HG03354 (cell line): ENCODE measurements around the gene CHST8.
"Not testable (repeated sequence)": the region's sequence is repeated elsewhere in the genome, so short reads cannot be mapped to it uniquely, and the experiment has no call there.

Experiments
- ATAC-seq: cut with Tn5 transposase; IDR thresholded peaks from one replicate; pipeline ENCODE4 v1.9.1; 2021; ENCODE audit warnings: mild to moderate bottlenecking; ENCODE audit not compliant: unreplicated experiment, poor library complexity, severe bottlenecking

The CHST8 gene

GRCh38 chr19:33686687-33687480, 65.1 kb downstream of the CHST8 start:
- no peak for ATAC-seq

DNA sequence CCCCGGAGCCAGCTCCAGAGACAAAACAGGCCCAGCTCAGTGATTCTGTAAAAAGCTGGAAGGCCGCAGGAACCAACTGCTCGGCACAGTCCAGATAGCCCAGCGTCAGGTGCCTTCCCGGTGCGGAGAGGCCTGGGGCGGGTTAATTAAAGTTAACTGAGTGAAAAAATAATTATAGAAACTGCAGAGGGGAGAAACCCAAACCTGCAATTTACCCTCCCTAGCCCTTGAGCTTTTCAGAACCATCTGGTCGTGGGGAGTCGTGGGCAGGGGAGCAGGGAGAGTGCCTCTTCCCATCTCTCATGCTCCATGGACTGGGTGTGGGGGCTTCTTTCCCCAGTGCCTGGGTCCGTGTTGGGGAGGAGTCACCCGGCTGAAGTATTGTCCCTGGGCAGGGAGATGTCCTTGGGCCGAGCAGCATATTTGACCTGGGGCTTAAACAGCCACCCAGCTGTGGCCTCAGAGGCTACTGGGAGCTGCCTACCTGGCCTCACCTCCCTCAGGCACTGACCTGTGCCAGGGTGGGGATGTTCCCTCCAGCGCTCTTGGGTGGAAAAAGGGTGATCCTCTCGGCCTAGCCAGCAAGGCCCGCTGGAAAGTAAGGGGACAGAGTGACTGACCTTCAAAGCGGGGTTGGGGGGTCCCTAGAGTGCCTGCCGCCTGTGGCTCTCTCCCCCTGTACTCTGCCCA, 65.9 kb downstream of the CHST8 start:
- no peak for ATAC-seq

DNA sequence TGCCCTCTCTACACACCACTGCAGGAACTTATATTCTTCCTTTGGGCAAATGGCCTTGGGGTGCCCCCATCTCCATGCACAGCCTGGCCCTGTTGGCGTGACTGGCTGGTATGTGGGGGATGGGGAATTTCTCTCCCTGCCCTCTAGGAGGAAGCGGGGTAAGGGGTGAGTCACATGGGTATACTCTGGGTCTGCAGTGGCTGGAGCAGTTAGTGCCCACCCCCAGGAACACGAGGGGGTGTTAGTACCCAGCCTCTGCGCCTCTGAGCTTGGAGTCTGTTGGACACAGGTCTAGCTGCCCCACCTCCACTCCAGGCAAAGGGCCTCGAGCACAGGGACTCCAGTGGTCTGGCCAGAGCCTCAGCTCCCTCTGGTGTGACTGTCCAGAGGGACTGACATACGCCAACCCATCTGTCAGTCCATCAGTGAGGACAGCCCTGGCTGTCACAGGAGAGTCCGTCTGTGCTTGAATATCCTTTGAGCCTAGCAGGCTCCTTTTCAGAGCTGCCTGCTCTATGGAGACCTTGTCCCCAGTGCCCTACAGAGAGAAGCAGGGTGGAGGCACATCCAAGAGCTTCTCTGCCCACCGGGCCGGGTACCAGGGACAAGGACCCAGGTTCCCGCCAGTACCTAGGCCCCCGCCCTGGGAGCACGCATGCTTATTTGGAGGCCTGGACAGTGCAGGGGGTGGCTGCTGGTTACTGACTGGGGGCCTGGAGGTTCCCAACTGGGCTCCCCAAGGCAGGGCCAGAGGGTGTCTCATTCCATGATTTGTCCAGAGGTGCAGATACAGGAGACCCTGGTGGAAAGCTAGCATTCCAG, 66.6 kb downstream of the CHST8 start:
- ATAC-seq = no peak

DNA sequence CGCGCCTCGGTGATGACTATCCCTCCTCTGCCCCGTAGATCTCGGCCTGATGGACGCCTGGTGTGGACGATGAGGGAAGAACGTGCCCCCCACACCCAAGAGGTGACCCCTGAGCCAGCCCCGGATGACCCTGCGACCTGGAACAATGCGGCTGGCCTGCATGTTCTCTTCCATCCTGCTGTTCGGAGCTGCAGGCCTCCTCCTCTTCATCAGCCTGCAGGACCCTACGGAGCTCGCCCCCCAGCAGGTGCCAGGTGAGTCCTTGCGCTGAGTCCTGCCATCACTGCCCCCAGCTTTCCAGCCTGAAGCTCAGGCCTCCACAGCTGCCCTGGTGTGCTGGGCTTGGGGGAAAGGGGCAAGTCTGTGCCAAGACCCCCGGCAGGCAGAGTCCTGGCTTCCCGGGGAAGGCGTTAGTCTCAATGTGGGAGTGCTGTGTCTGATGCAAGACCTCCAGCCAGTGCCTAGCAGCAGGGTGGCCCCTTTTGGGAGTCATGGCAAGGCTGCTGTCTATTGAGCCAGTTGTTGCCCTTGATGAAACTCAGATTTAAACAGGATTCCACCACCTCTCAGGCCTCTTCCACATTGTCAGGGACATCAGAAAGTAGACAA, 67.5 kb downstream of the CHST8 start:
- ATAC-seq = no peak

DNA sequence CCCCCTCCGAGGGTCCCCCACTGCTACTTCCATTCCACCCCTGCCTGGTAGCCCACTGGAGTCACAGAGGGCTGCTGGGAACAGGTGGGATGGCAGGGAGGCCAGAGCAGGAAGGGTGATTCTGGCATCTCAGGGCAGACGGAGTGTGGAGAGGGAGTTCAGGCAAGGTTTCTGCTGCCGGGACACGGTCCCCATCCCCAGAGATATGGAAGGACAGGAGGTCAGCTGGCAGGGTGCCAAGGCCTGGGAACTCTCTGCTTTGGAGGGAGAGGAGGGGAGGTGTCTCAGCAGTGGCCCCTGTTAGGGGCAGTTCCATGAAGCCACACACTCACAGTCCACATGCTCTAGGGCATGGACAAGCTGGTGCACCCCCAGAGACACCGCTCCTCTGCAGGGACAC, 68.1 kb downstream of the CHST8 start:
- ATAC-seq = no peak

DNA sequence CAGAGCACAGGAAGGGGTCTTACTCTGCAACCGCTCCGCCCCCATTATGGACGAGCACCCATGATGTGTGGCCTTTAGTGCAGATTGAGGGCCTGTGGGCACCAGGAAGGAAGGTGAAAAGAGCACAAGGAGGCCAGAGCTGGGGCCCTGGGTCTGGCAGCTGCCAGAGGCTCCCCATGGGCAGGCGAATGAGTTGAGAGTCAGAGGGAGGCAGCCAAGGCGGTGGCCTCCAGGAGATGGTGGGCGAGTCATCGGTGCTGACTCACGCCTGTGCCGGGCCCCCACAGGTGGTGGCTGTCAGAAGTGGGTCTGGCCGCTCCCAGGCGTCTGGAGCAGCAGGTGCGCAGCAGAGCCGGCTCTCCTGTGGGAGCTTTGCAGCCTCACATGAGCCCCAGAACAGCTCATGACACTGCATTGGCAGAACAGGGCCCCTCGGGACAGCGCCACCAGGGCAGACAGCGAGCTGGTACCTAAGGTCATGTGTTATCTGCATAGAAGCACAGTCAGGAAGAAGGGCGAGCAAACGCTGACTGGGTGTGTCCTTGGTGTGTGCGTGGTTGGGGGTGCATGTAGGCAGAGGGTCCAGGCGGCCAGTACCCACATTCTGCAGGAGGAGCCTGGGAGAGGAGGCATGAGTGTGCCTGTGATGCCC, 68.8 kb downstream of the CHST8 start:
- ATAC-seq = no peak

- no peak for ATAC-seq
These were observed 69.3 kb downstream of the CHST8 start for GRCh38 chr19:33691030-33691427.

DNA sequence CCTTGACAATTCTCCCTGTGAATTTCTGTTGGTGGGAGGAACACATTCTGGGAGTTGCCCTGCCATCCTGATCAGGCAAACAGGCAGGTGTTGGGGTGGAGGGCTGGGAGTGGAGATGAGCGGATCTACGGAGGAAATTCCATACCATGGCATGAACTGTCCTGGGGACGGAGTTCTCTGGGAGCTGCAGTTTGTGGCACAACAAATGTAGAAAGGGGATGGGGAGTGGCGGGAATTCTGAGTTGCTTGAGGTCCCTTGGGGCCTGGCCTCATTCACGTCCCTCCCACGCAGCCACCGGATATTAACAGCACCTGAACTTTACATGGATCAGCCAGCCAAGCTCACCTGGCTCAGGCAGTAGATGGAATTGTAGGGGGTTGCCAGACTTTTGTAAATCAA, 70.0 kb downstream of the CHST8 start:
- ATAC-seq = no peak

DNA sequence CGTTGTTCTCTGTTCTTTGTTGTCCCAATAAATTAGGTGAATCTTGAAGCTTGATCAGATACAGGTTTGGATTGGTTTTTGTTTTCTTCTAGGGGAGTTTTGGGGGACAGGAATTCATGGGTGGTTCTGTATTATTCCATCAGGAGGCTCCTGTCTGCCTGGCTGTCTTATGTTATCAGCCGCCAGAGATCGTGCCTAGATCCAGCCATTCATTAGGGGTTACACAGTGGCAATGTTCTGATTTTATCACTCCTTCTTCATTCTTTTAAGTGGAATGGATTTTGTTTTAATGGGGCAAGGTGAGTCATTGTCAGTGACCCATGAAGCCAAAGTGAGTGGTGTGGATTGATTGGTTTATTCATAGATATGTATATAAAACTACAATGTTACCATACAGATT, 71.9 kb downstream of the CHST8 start:
- no peak for ATAC-seq

GRCh38 chr19:33695547-33695946, 73.8 kb downstream of the CHST8 start:
- not testable (repeated sequence) for ATAC-seq

GRCh38 chr19:33697766-33698165, 76.0 kb downstream of the CHST8 start:
- no peak for ATAC-seq

- ATAC-seq = no peak
These were observed 77.1 kb downstream of the CHST8 start for GRCh38 chr19:33698576-33699435.

GRCh38 chr19:33699754-33700407, 78.1 kb downstream of the CHST8 start:
- ATAC-seq = no peak

DNA sequence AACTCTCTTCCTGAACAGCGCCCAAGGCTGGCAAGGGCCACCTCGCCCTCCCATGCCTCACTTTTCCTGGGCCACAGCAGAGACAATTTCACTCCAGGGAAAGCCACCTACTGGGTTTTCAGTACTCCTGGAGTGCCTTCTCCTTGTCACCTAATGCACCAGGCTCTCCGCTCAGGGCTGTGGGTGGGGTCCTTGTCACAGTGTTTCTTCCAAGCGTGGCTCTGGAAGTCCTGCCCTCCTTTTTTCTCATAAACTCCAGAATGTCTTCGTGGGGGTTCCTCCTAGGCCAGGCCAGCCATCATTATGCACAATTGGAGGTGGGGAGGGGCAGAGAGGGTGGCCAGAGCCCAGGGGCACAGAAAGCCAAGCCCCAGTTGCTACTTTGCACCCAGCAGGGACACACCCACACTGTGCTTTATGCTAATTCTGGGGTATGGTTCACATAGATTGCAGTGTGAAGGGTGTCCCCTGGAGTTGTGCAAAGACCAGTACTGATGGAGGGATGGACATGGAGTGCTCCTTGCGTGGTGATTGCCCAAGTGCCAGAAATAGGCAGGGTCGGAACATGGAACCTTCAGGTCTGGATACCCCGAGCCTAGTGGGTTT, 78.8 kb downstream of the CHST8 start:
- ATAC-seq = no peak

DNA sequence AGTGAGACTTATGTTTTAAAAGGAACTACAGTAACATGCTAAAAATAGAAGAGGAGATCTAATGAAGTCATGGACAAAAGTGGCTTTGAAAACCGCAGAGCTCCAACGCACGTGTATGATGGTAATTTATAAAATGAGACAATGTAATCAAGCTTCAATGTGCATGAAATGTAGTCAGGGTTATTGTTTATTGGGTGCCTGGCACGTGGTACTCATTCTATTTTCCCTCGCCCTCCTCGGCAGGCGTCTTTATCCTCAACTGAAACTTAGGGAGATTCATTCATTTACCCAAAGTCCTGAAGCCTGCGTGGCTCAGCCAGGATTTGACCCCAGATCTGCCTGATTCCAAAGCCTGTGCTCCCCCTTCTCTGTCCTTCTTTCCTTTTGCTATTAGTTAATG, 79.8 kb downstream of the CHST8 start:
- no peak for ATAC-seq

DNA sequence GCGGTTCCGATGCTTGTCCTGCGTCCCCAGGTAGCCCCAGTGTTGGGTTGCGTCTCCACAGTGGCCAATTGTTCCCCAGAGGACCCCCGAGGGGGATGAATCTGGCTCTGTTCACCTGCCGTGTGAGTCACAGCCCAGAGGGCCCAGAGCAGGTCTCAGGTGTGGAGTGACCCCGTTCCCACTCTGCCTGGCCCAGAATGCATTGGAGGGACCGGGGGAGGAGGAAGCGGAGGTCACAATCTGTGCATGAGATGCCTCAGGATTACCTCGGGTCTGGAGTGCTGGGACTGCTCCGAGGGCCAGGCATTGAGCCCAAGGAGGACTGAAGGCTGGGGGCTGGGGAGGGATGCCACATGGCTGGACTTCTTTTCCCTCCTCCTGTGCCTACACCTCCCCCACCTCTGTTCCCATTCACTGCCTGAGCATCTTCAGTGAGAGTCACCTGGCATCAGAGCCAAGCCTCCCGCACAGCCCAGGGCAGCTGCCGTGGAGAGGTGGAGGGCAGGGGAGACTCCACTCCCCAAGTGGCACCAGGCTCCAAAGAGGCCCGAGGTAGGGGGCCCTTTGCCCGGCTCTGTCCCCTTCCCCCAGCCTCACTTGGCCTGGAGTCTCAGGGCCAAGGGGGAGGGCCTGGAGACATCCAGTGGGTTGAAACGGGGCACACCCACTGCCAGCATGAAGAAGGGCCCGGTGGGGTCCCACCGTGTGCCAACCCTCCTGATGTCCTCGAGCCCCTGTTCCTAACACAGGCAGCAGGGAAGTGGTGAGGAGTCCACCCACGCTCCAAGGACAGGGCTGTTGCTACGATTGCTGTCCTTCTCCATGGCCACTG, 81.1 kb downstream of the CHST8 start:
- ATAC-seq = no peak

DNA sequence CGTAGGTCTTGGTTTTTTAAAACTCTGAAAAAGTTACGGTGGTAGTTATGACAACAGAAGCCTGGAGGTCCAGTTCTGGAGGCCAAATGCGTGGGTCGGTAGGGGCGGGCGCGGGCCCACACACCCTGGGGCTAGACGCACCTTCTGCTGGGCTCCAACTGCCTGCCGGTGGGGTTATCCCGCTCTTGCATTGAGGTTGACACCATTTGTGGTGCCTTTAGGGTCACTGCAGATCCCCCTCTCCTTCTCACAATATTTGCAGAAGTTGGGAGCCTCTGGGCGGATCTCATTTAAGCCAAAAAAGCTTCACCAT, 81.6 kb downstream of the CHST8 start:
- ATAC-seq = no peak
